DND-41 (cell line): ENCODE measurements around the gene SETX.
"Not testable (repeated sequence)": the region's sequence is repeated elsewhere in the genome, so short reads cannot be mapped to it uniquely, and the experiment has no call there.

Experiments used
- ATAC-seq: fragments of 200-7000 bp; cut with Tn5 transposase; 3 replicates; pipeline ENCODE4 v1.9.1; 2021; ENCODE audit warnings: low read depth; ENCODE audit not compliant: insufficient read depth
- DNase-seq: peaks from one replicate; pipeline ENCODE4 v3.0.0-alpha.2; 2020
- H2AFZ ChIP-seq: 2 replicates; pipeline ENCODE4 v1.6.0; 2012; ENCODE audit warnings: low read depth, low read length
- H3K27ac ChIP-seq: 2 replicates; pipeline ENCODE4 v1.5.1; 2012; ENCODE audit warnings: low read length, inconsistent platforms
- H3K27me3 ChIP-seq: fragments of 200-600 bp; sonication (generic); 2 replicates; pipeline ENCODE4 v1.6.0; 2012; ENCODE audit warnings: low read length, mild to moderate bottlenecking, inconsistent platforms; ENCODE audit not compliant: insufficient read depth, poor library complexity
- H3K36me3 ChIP-seq: 2 replicates; pipeline ENCODE4 v1.5.1; 2012; ENCODE audit warnings: low read length, inconsistent platforms; ENCODE audit not compliant: insufficient read depth
- H3K4me1 ChIP-seq: 2 replicates; pipeline ENCODE4 v1.5.1; 2012; ENCODE audit warnings: mild to moderate bottlenecking, low read length; ENCODE audit not compliant: insufficient read depth
- H3K4me2 ChIP-seq: 2 replicates; pipeline ENCODE4 v1.6.0; 2012; ENCODE audit warnings: mild to moderate bottlenecking, moderate library complexity, low read length, inconsistent platforms; ENCODE audit not compliant: insufficient read depth
- H3K4me3 ChIP-seq, 2 experiments: fragments of 200-600 bp in 1 of 2; shearing (Covaris generic) in 1 of 2; 2 replicates each; pipeline ENCODE4 v1.5.1; 2012 to 2016; ENCODE audit warnings: inconsistent platforms in 2 of 2, low read length in 2 of 2, mild to moderate bottlenecking in 2 of 2, low read depth in 1 of 2, moderate library complexity in 1 of 2
- H3K79me2 ChIP-seq: 2 replicates; pipeline ENCODE4 v1.6.0; 2012; ENCODE audit warnings: low read length, inconsistent platforms; ENCODE audit not compliant: insufficient read depth
- H3K9ac ChIP-seq: 2 replicates; pipeline ENCODE4 v1.6.0; 2012; ENCODE audit warnings: low read depth, mild to moderate bottlenecking, inconsistent platforms, low read length, moderate library complexity
- H3K9me3 ChIP-seq: 2 replicates; pipeline ENCODE4 v1.5.1; 2012; ENCODE audit warnings: low read length, moderate library complexity, mild to moderate bottlenecking, inconsistent platforms; ENCODE audit not compliant: insufficient read depth, severe bottlenecking
- H4K20me1 ChIP-seq: 2 replicates; pipeline ENCODE4 v1.6.0; 2012; ENCODE audit warnings: low read length; ENCODE audit not compliant: insufficient read depth
- CTCF ChIP-seq: IDR thresholded peaks from 2 replicates; pipeline ENCODE4 v1.5.1; 2012; ENCODE audit warnings: borderline replicate concordance, low read length, moderate library complexity, mild to moderate bottlenecking; ENCODE audit not compliant: poor library complexity, severe bottlenecking; ENCODE audit errors: extremely low read depth
- EZH2 ChIP-seq: IDR thresholded peaks from 3 replicates; pipeline ENCODE4 v1.6.1; 2012; ENCODE audit warnings: borderline replicate concordance, low read depth, mild to moderate bottlenecking, moderate library complexity, low read length, inconsistent platforms; ENCODE audit not compliant: severe bottlenecking

Gene SETX

GRCh38 chr9:132274861-132275260, 79.9 kb downstream of the SETX start:
- DNase-seq (no peak), ATAC-seq (no peak)
- H3K4me2 ChIP-seq = no peak overlapping the region
- no peak overlapping the region for H3K4me3 ChIP-seq
- H2AFZ ChIP-seq = no peak overlapping the region
- no peak for TF ChIP-seq EZH2
- TF ChIP-seq CTCF = no peak
- H4K20me1 ChIP-seq = no peaks in the 10 kb centered on the region; the same call in 1 of the 2 replicates
- no peaks in the 10 kb centered on the region for H3K27me3 ChIP-seq
- no peaks in the 10 kb centered on the region for H3K79me2 ChIP-seq
- H3K27ac ChIP-seq = no peak overlapping the region
- no peaks in the 10 kb centered on the region for H3K4me1 ChIP-seq
- no peak overlapping the region for H3K9ac ChIP-seq
- no peaks in the 10 kb centered on the region for H3K9me3 ChIP-seq
- H3K36me3 ChIP-seq = peaks cover 82% of the 10 kb centered on the region

GRCh38 chr9:132269704-132270516, 84.9 kb downstream of the SETX start:
- not testable (repeated sequence) for ATAC-seq

GRCh38 chr9:132268725-132269352, 85.9 kb downstream of the SETX start:
- no peak for TF ChIP-seq EZH2
- TF ChIP-seq CTCF = peak; percentile 91
- Histone ChIP-seq H3K4me1 (no peaks in the 10 kb centered on the region), H3K4me3 (no peak overlapping the region), H4K20me1 (0 out of 2 replicates have a peak, but pooled peaks cover 8% of the 10 kb centered on the region), H3K9ac (no peak overlapping the region), H3K27ac (no peak overlapping the region), H3K79me2 (no peaks in the 10 kb centered on the region), H3K4me2 (no peak overlapping the region), H3K36me3 (peaks cover 73% of the 10 kb centered on the region), H3K9me3 (no peaks in the 10 kb centered on the region), H3K27me3 (no peaks in the 10 kb centered on the region), H2AFZ (no peak overlapping the region)
- ATAC-seq = peak; percentile 85
- DNase-seq = peak; percentile 71

More at GRCh38 chr9:132269704-132270516, 84.9 kb downstream of the SETX start:
- not testable (repeated sequence) for H3K4me1 ChIP-seq, H3K9ac ChIP-seq, H3K79me2 ChIP-seq, H3K9me3 ChIP-seq, H3K4me3 ChIP-seq, H3K27ac ChIP-seq, H4K20me1 ChIP-seq, H3K27me3 ChIP-seq, H2AFZ ChIP-seq, H3K4me2 ChIP-seq, DNase-seq
- peaks cover 73% of the 10 kb centered on the region for H3K36me3 ChIP-seq

GRCh38 chr9:132267660-132268059, 87.1 kb downstream of the SETX start:
- H3K4me1 ChIP-seq = no peaks in the 10 kb centered on the region
- no peaks in the 10 kb centered on the region for H3K27me3 ChIP-seq
- H3K4me2 ChIP-seq = no peak overlapping the region
- H3K9me3 ChIP-seq = no peaks in the 10 kb centered on the region
- DNase-seq (no peak), ATAC-seq (no peak)
- H3K9ac ChIP-seq = no peak overlapping the region
- H3K79me2 ChIP-seq = no peaks in the 10 kb centered on the region
- no peak overlapping the region for H2AFZ ChIP-seq
- H4K20me1 ChIP-seq = 0 out of 2 replicates have a peak, but pooled peaks cover 12% of the 10 kb centered on the region
- no peak overlapping the region for H3K4me3 ChIP-seq
- H3K36me3 ChIP-seq = peaks cover 73% of the 10 kb centered on the region
- no peak overlapping the region for H3K27ac ChIP-seq
- TF ChIP-seq CTCF (no peak), EZH2 (no peak)
